ENCODE measurements around the gene SPHK1.

The SPHK1 gene

GRCh38 chr17:76382803-76383545 is 1.4 kb upstream of the SPHK1 start:
- TF ChIP-seq ELF4 (IDR thresholded peaks at IDR 0.05) (no peak), BHLHE40 (IDR thresholded peaks at IDR 0.05; ENCODE audit: borderline replicate concordance) (no peak), NFRKB (IDR thresholded peaks at IDR 0.05) (no peak), FOXA1 (IDR thresholded peaks at IDR 0.05) (no peak), PKNOX1 (IDR thresholded peaks at IDR 0.05) (no peak), FOXK2 (IDR thresholded peaks at IDR 0.05) (no peak), CTBP1 (IDR thresholded peaks at IDR 0.05; ENCODE audit: borderline replicate concordance) (no peak), L3MBTL2 (conservative IDR thresholded peaks at IDR 0.05) (no peak), TARDBP (IDR thresholded peaks at IDR 0.05) (no peak), SP1 (IDR thresholded peaks at IDR 0.05) (no peak), LEF1 (IDR thresholded peaks at IDR 0.05; ENCODE audit: borderline replicate concordance) (no peak), SUZ12 (IDR thresholded peaks at IDR 0.05) (no peak), ARNT (IDR thresholded peaks at IDR 0.05) (no peak), ZNF384 (IDR thresholded peaks at IDR 0.05) (no peak), HDGF (IDR thresholded peaks at IDR 0.05; ENCODE audit: borderline replicate concordance) (no peak)
- POLR2A ChIA-PET = interaction anchor here (7.5 kb wide), 1 partner anchor 29 kb away, joined by 58 read pairs; the partner anchor contains the start of gene PRPSAP1
- CTCF ChIA-PET = interaction anchor here (0.6 to 1.6 kb wide), 5 partner anchors 9 to 738 kb away, joined by 3 to 4 read pairs (median 3); no protein-coding TSS in a partner anchor
- DNase-seq (ENCODE audit: extremely low spot score) = peak; percentile 53

- ChIA-PET CTCF (interaction anchor here (0.9 to 2.4 kb wide), 5 partner anchors 10 to 202 kb away, joined by 3 to 15 read pairs (median 3); no protein-coding TSS in a partner anchor), POLR2A (interaction anchor here (0.9 to 7.5 kb wide), 3 partner anchors 14 to 353 kb away, joined by 3 to 58 read pairs (median 6); partner anchors contain the start of gene PRPSAP1)
- DNase-seq (ENCODE audit: extremely low spot score) = peak; percentile 64
- TF ChIP-seq PKNOX1 (IDR thresholded peaks at IDR 0.05) (no peak), L3MBTL2 (conservative IDR thresholded peaks at IDR 0.05) (peak; percentile 74), SP1 (IDR thresholded peaks at IDR 0.05) (no peak)
Measured at GRCh38 chr17:76383546-76384221, 725 bp upstream of the SPHK1 start.

DNA sequence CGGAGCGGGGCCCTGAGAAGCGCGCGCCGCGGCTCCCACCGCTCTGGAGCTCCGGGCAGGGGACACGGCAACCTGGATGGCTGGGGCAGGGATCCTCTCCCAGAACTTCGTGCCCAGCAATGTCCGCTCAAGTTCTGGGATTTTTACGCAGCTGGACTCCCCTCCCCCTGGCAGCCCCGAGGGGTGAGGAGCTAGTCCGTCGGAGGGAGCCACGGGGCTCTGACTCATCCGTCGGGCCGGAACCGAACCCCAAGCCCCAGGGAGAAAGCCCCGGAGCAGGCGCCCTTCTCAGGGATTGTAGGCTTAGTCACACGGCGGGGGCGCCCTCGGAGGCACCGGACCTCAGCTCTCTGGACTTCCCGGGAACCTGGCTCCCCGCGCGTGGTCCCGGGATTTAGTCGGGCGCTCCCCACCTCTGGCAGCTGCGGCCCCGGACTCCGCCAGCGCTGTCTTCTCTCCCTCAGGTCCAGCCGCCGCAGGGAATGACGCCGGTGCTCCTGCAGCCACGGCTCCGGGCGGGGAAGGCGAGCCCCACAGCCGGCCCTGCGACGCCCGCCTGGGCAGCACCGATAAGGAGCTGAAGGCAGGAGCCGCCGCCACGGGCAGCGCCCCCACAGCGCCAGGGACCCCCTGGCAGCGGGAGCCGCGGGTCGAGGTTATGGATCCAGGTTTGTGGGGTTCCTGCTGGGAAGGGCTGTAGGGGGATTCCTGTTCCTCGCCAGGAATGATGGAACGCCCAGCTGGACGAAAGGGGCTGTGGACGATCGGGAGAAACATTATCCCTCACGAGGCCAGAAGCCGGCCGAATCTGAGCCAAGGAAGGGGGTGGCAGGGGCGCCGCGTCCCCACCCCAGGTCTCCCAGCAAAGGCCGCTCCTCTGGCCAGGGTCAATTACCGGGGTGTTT is 830 bp downstream of the SPHK1 start:
- TF ChIP-seq LEF1 (IDR thresholded peaks at IDR 0.05; ENCODE audit: borderline replicate concordance) (no peak), BHLHE40 (IDR thresholded peaks at IDR 0.05; ENCODE audit: borderline replicate concordance) (no peak), SP1 (IDR thresholded peaks at IDR 0.05) (no peak), ARNT (IDR thresholded peaks at IDR 0.05) (no peak), FOXK2 (IDR thresholded peaks at IDR 0.05) (no peak), SUZ12 (IDR thresholded peaks at IDR 0.05) (no peak), FOXA1 (IDR thresholded peaks at IDR 0.05) (no peak), PKNOX1 (IDR thresholded peaks at IDR 0.05) (no peak), TARDBP (IDR thresholded peaks at IDR 0.05) (no peak), ZNF384 (IDR thresholded peaks at IDR 0.05) (no peak), NFRKB (IDR thresholded peaks at IDR 0.05) (no peak)
- ChIA-PET POLR2A (interaction anchor here (0.8 to 7.5 kb wide), 5 partner anchors 8 to 172 kb away, joined by 3 to 58 read pairs (median 3); partner anchors contain the start of gene PRPSAP1), CTCF (interaction anchor here (0.6 to 4.0 kb wide), 20 partner anchors 9 to 127 kb away, joined by 3 to 26 read pairs (median 4); partner anchors contain the start of gene PRPSAP1)
- DNase-seq (ENCODE audit: extremely low spot score) = no peak

DNA sequence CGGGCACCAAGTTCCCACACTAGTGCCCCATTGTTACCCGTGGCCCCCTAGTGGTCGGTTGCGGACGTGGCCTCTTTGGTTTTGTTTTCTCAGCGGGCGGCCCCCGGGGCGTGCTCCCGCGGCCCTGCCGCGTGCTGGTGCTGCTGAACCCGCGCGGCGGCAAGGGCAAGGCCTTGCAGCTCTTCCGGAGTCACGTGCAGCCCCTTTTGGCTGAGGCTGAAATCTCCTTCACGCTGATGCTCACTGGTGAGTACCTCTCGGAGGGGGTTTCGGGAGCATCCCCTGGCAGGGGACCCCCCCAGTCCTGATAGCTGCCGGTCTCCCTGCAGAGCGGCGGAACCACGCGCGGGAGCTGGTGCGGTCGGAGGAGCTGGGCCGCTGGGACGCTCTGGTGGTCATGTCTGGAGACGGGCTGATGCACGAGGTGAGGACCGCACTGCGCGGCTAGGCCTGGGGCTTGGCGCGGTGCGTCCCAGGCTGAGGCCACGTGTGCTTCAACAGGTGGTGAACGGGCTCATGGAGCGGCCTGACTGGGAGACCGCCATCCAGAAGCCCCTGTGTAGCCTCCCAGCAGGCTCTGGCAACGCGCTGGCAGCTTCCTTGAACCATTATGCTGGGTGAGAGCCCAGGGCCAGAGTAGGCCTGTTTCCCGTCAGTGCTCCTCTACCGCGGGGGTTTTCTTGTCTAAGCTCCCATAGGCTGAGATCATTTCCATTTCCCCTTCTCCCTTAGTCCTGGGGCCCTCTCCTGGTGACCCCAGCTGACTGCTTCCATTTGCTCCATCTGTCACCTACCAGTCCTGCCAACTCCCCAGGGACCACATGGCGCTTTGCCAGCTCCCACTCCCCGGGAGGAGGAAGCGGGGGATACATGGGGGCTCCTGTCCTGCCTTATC is 1.7 kb downstream of the SPHK1 start:
- POLR2A ChIA-PET = interaction anchor here (7.5 kb wide), 1 partner anchor 33 kb away, joined by 58 read pairs; the partner anchor contains the start of gene PRPSAP1
- TF ChIP-seq ELF4 (IDR thresholded peaks at IDR 0.05) (no peak), CTBP1 (IDR thresholded peaks at IDR 0.05; ENCODE audit: borderline replicate concordance) (0 out of 2 replicates have a peak, but pooled peaks have one; percentile 50), SP1 (IDR thresholded peaks at IDR 0.05) (no peak), TARDBP (IDR thresholded peaks at IDR 0.05) (no peak), SUZ12 (IDR thresholded peaks at IDR 0.05) (no peak), FOXM1 (IDR thresholded peaks at IDR 0.05; ENCODE audit: borderline replicate concordance) (0 out of 2 replicates have a peak, but pooled peaks have one; percentile 2), HDGF (IDR thresholded peaks at IDR 0.05; ENCODE audit: borderline replicate concordance) (peak; percentile 56; the same call in 1 of the 2 replicates), L3MBTL2 (conservative IDR thresholded peaks at IDR 0.05) (peak; percentile 98), ZNF384 (IDR thresholded peaks at IDR 0.05) (no peak), FOXK2 (IDR thresholded peaks at IDR 0.05) (no peak), ARNT (IDR thresholded peaks at IDR 0.05) (no peak), NFRKB (IDR thresholded peaks at IDR 0.05) (no peak), PKNOX1 (IDR thresholded peaks at IDR 0.05) (no peak), LEF1 (IDR thresholded peaks at IDR 0.05; ENCODE audit: borderline replicate concordance) (no peak)
- peak; percentile 89 for DNase-seq (ENCODE audit: extremely low spot score)
- CTCF ChIA-PET = interaction anchor here (0.8 to 4.0 kb wide), 12 partner anchors 10 to 137 kb away, joined by 3 to 26 read pairs (median 5); partner anchors contain the start of gene PRPSAP1
